ENCODE results near the gene BANK1. TPM values are rescaled to one million over a fixed set of nuclear protein-coding genes. Genes with fewer than 3 reads are reported as not detected.

BANK1 gene
- total RNA-seq, 1 experiment from 2014 or later = 1.1 TPM

- Histone ChIP-seq H2BK12ac (ENCODE audit: insufficient read length, low read depth, low read length) (no peak overlapping the region), H2AFZ (ENCODE audit: low read length) (no peak overlapping the region), H4K20me1 (ENCODE audit: control insufficient read depth, insufficient read depth, insufficient read length) (no peaks in the 10 kb centered on the region), H2BK5ac (ENCODE audit: insufficient read length, low read length) (no peak overlapping the region), H3K23ac (ENCODE audit: insufficient read length, low read depth, low read length) (no peak overlapping the region), H3K4me1 (ENCODE audit: insufficient read depth, low read length) (no peaks in the 10 kb centered on the region), H3K27me3 (ENCODE audit: insufficient read depth, low read length) (no peaks in the 10 kb centered on the region), H4K91ac (ENCODE audit: insufficient read length, low read depth, low read length) (no peak overlapping the region), H4K8ac (replicated peaks; ENCODE audit: insufficient read length, low read depth, low read length) (no peak overlapping the region), H3K79me1 (ENCODE audit: insufficient read depth, low read depth, low read length, poor library complexity, severe bottlenecking) (no peaks in the 10 kb centered on the region), H3T11ph (ENCODE audit: low read length) (no peak overlapping the region), H3K9ac (ENCODE audit: extremely low read depth, insufficient read length, low read length) (no peak overlapping the region), H3K23me2 (ENCODE audit: insufficient read length, low read depth, low read length, poor library complexity, severe bottlenecking) (no peaks in the 10 kb centered on the region), H3K4me2 (ENCODE audit: insufficient read depth, insufficient read length, low read length) (no peak overlapping the region), H2AK5ac (ENCODE audit: insufficient read length, low read length) (no peak overlapping the region), H2BK15ac (ENCODE audit: low read depth, low read length) (no peak overlapping the region), H3K18ac (ENCODE audit: insufficient read length, low read depth, low read length) (no peak overlapping the region), H4K5ac (ENCODE audit: insufficient read length, low read depth, low read length) (no peak overlapping the region), H2BK120ac (ENCODE audit: low read depth, low read length, poor library complexity, severe bottlenecking) (no peak overlapping the region), H3K79me2 (ENCODE audit: insufficient read depth, low read length) (no peaks in the 10 kb centered on the region), H3K56ac (ENCODE audit: insufficient read length, low read depth, low read length) (no peak overlapping the region), H3K4ac (ENCODE audit: low read depth, low read length) (no peak overlapping the region), H3K9me3 (ENCODE audit: control insufficient read depth, low read depth, low read length) (no peaks in the 10 kb centered on the region), H2BK20ac (ENCODE audit: low read depth, low read length, poor library complexity, severe bottlenecking) (no peak overlapping the region), H3K14ac (ENCODE audit: insufficient read depth, low read length) (no peak overlapping the region), H3K27ac (ENCODE audit: insufficient read length, low read depth, low read length) (no peak overlapping the region)
- Mint-ChIP-seq H3K36me3 (ENCODE audit: insufficient read depth in 1 of 3, low read depth in 3 of 3) (no peaks in the 10 kb centered on the region), H3K27me3 (ENCODE audit: low read depth) (no peaks in the 10 kb centered on the region), H3K27ac (no peak overlapping the region), H3K4me1 (peaks cover 2 to 6% of the 10 kb centered on the region in 2 experiments; a peak in 3 of 4 replicates), H3K4me3 (no peak overlapping the region), H3K9me3 (no peaks in the 10 kb centered on the region)
- WGBS (ENCODE audit: extremely low coverage, insufficient read length, low lambda C conversion rate) = no CpG with 5 or more reads among the region's 3 CpGs
- DNase-seq = no peak
- no peak for TF ChIP-seq CTCF (conservative IDR thresholded peaks at IDR 0.05)
These were observed 323.6 kb downstream of the BANK1 start for GRCh38 chr4:102114118-102114630.

Data from H9 (cell line).